Inflammatory macrophage treated with lipopolysaccharide for 4 hours (primary cell): ENCODE data around the gene PLEKHF1.
"Not testable (repeated sequence)": the region's sequence is repeated elsewhere in the genome, so short reads cannot be mapped to it uniquely, and the experiment has no call there.

Source experiments
- DNase-seq: peaks from one replicate; pipeline ENCODE4 v3.0.0-alpha.2; 2020

Gene PLEKHF1

DNA sequence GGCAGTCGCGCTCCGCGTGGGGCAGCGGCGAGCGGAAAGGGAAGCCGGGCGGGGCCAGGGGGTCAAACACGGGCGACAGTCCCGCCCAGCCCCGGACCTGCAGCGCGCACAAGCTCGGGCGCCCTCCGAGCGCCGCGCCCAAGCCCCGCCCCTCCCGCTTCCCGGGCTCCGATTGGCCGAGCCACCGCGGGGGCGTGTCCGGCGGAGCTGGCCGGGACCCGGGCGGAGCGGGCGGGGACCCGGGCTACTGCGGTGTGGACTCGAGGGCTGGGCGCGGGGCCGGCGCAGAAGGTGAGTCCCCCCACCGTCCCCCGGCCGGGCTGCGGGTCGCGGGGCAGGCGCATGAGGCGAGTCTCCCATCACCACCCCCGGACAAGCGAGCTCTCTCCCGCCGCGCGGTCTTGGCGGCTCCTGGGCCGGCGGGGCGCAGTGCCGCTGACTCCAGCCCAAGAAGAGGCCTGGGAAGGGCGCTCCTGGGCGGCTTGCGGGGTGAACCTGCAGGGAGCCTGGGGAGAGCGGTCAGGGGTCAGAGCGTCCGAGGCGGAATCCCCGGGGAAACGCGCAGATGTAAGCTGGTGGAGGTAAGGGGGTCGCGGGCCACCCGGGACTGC is at the start of gene PLEKHF1:
PLEKHF1 (plus strand) TSS at position 247 of the 611 bp plus-strand sequence. CDS start 8,379 bp downstream, outside the sequence.
- DNase-seq, result peak; percentile 83

GRCh38 chr19:29615891-29616425 is 49.3 kb upstream of the PLEKHF1 start:
- DNase-seq, result no peak

DNA sequence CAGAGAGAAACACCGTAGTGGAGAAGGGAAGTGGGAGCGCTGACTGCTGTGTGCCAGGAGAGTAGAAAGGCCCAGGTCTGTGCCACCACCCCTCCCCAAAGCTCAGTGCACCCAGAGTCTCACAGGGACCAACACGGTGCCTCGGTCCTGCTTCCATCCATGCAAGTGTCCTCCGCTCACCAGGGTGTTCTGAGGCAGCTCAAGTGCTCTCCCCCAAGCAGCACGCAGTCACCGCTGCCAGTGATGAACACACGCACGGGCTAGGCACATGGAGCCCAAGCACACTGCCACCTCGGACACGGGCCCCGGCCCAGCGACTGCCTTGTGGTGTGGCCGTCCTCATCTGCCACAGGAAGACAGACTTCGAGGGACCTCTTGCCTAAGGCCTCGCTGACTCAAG is 48.7 kb upstream of the PLEKHF1 start:
- no peak for DNase-seq

DNA sequence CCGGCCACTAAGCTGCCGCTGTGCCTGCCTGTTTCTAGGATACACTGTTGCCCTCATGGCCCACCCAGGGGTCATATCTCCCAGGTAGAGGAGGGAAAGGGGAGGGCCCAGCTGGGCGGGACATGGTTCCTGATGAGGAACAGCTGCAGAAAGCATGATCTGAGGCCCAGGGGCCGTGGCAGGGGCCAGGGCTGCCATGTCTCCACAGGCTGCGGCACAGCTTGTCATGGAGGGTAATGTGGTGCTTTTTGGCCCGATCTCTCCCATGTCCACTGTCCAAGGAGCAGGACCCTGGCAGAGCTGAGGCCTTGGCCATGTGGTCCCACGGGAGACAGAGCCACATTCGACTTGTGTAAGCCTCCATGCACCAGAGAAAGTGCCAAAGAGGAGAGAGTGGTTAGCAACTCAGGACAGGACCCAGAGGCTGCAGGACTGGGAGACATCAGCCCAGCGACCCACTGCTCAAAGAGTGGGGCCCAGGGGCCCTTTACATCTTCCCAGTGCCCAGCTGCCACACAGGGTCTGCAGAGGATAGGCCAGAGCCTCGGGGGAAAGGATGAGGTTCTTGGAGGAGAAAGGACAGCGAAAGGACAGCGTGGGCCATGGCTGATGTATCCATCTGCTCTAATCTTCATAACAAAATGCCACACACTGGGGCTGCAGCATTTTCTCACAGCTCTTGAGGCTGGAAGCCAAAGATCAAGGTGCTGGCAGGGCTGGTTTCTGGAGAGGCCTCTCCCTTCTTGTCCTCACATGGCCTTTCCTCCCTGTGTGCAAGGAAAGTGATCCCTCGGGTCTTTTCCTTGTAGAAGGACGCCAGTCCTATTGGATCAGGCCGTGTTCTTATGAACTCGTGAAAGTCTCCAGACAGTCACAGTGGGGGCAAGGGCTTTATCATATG is 47.6 kb upstream of the PLEKHF1 start:
- DNase-seq, result no peak

DNA sequence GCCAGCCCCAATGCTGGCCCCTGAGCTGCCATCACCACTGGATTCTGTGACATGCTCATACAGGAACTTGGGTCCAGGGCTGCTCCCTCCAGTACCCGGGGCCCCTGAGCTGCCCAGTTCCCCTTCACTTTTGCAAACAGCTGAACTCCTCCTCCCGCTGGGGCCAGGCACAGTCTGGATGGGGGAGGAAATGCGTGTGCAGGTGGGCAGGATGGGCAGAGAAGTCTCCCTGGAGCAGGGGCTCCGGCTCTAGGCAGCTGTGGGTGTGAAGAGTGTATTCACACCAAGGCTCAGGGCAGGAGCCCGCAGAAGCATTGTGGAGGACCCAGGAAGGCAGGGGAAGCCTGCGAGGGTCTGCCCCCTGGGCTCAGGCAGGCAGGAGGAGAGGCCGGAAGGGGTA is 46.8 kb upstream of the PLEKHF1 start:
- no peak for DNase-seq

GRCh38 chr19:29618871-29619270 is 46.4 kb upstream of the PLEKHF1 start:
- DNase-seq, result no peak

DNA sequence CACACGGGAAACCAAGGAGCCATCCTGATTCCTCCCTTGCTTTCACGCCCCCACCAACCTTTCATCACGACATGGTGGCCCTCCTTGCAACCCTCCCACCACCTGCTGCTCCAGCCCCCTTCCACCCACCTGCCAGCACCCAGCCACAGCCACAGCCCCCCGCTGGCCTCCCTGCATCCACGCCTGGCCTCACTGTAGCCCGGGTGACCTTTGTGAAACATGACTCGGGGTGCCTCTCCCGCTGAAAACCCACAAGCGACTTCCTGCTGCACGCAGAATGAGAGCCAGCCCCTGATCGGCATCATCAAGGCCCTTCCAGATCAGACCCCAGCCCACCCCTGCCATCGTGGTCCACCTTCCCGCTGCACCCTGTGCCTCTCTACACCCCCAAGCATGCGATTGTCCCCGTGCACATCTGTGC is 44.3 kb upstream of the PLEKHF1 start:
- no peak for DNase-seq

- DNase-seq, result no peak
These were observed 42.8 kb upstream of the PLEKHF1 start for GRCh38 chr19:29622166-29623070.

- DNase-seq, result no peak
These were observed 41.4 kb upstream of the PLEKHF1 start for GRCh38 chr19:29623726-29624488.

DNA sequence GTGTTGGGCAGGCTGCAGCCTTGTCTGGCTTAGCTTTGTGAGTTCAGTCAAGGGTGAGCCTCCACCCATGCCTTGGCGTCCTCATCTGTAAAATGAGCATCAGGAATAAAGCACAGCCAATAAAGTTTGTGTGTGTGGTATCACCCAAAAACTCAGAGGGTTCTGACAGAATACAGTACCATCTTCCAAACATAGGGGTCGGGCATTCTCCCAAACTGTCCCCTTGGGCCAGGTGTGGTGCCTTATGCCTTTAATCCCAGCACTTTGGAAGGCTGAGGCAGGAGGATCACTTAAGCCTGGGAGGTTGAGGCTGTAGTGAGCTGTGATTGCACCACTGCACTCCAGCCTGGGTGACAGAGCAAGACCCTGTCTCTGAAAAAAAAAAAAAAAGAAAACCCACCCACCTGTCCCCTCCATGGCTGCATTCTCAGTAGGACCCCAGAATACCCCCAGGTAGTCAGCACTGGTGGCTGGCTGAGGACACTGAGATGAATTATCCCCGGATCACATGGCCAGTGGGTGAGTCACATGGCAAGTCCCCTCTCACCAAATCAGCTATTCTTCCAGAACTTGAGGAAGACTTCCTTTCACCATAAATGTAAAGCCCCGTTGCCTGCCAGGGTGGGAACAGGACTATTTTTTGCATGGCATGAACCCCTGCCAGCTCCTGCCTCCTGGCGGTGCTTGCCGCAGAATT is 40.6 kb upstream of the PLEKHF1 start:
- DNase-seq, result no peak

DNA sequence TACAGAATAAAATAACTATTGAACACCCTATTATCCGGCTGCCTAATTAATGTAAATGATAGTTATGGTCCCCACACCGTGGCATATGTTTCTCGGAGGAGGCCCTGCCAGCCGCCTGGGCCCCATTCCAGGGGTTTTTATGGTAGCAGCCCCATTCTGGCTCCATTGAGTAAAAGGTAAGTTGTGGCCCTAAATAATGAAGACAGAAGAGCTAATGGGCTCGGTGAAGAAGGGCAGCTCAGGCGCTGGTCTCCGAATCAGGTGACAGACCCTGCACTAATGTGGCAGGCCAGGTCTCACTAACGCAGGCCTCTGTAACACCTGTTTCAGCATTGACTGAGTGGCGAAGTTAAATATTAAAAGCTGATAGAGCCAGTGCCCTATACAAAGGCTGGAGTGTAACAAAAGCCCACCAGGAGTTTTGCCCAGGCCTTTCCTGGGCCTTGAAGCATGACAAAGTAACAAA is 40.0 kb upstream of the PLEKHF1 start:
- DNase-seq, result no peak

GRCh38 chr19:29626386-29626785 is 38.9 kb upstream of the PLEKHF1 start:
- DNase-seq, result no peak

GRCh38 chr19:29626832-29627231 is 38.4 kb upstream of the PLEKHF1 start:
- not testable (repeated sequence) for DNase-seq

- DNase-seq, result no peak
These were observed 36.4 kb upstream of the PLEKHF1 start for GRCh38 chr19:29628661-29629385.

GRCh38 chr19:29629836-29630534 is 35.3 kb upstream of the PLEKHF1 start:
- DNase-seq, result no peak

- DNase-seq, result no peak
These were observed 34.6 kb upstream of the PLEKHF1 start for GRCh38 chr19:29630655-29631054.

DNA sequence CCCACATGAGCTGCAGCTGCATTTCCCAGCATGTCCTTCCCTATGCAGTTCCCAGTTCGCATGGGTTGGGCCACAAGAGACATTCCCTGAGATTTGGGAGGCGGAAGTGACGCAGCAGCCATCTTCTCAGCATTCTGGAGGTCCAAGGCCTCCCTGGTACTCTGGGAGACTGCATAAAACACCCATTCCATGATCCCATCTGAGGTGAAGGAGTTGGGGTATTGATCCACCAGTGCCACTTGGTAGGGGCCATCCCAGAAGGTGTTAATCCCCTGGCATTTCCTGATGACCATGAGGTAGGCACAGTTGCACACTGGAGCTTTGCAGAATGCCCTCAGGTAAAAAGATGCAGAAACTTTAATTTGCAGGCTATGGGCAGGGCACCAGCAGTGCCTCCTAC is 33.8 kb upstream of the PLEKHF1 start:
- DNase-seq, result no peak

- no peak for DNase-seq
These were observed 31.3 kb upstream of the PLEKHF1 start for GRCh38 chr19:29634002-29634401.

DNA sequence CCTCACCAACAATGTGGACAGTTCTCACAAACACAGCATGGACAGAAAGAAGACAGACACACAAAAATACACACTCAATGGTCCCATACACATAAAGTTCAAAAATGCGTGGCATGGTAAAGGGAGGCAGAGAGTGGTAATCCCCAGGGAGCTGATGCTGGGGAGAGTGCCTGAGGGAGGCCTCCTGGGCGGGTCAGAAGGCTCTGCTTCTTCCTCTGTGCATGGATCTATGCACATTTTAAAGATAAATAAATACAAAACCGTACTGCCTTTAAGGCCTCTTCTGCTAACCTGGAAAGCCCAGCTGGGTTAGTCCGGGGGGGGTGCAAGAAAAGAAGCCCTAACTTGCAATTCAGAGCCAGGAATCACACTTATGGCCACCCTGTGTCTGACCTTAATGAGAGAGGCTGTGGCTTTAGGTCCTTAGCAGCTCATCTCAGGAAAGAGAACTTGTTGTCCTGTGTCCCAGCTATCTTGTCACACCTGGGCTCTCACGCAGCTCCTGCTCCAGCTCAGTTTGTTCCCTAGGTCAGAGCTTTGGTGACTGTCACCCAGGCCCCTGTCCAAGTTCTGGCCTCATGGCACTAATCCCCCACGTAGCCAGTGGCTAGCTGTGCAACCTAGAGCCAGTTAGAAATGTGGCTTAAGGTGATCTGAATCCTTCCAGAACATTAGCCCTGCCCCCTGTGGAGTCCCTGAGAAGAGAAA is 30.7 kb upstream of the PLEKHF1 start:
- no peak for DNase-seq
